K562 (cell line): ENCODE measurements around the gene PLEKHA7. TPM values are rescaled to one million over a fixed set of nuclear protein-coding genes. Genes with fewer than 3 reads are reported as not detected.

Experiments
- ATAC-seq: fragments of 200-7000 bp; cut with Tn5 transposase; 3 replicates; pipeline ENCODE4 v1.9.1; 2020; ENCODE audit warnings: moderate library complexity
- BruUV-seq: library from RNA; stranded (reverse); fragments of 400-500 nt; replicated peaks from 2 replicates; lab custom pipeline; 2021; lab: Mats Ljungman, UMichigan
- CTCF ChIA-PET: fragments of 300-600 bp; formaldehyde crosslinking; extraction: SDS; loops from one replicate; lab custom pipeline; 2021; ENCODE audit warnings: low intra/inter-chr PET ratio; lab: Yijun Ruan, JAX
- POLR2A ChIA-PET: fragments of 300-600, 350-650 bp; sonication (Branson Sonifier 250); formaldehyde crosslinking; extraction: SDS; loops from one replicate; lab custom pipeline; 2021; ENCODE audit warnings: antibody characterized with exemption, inconsistent platforms; lab: Yijun Ruan, JAX
- DNase-seq, 4 experiments: peaks; one replicate each; pipeline versions ENCODE4 v3.0.0 to v3.0.0-alpha.2; 2011 to 2018; ENCODE audit warnings: low spot score in 3 of 4, mixed read lengths in 3 of 4; ENCODE audit errors: extremely low read depth in 1 of 4
- FAIRE-seq: peaks from 2 replicates; lab custom pipeline; 2011; peaks lifted over from hg19 to GRCh38; lab: Jason Lieb, UNC
- H2AFZ ChIP-seq: 2 replicates; pipeline ENCODE4 v1.6.0; 2011; ENCODE audit warnings: low read depth, low read length, control low read depth, inconsistent platforms
- H3K27ac ChIP-seq: fragments of 200-600 bp; 3 replicates; pipeline ENCODE4 v1.8.0; 2011; ENCODE audit warnings: low read depth, mild to moderate bottlenecking, control low read depth, inconsistent platforms, low read length, moderate library complexity, mixed read lengths; ENCODE audit errors: extremely low read depth
- H3K27me3 ChIP-seq, 2 experiments: fragments of 300-600 bp in 1 of 2; 2 replicates in 1 of 2; 3 replicates in 1 of 2; pipeline versions ENCODE4 v1.6.0 to v1.8.0; 2011; ENCODE audit warnings: inconsistent platforms in 2 of 2, low read length in 2 of 2, mild to moderate bottlenecking in 1 of 2, mixed read lengths in 1 of 2, moderate library complexity in 1 of 2; ENCODE audit not compliant: control insufficient read depth in 2 of 2, insufficient read depth in 2 of 2
- H3K36me3 ChIP-seq: fragments of 300-600 bp; 3 replicates; pipeline ENCODE4 v1.8.0; 2011; ENCODE audit warnings: mild to moderate bottlenecking, low read length, inconsistent platforms; ENCODE audit not compliant: control insufficient read depth, insufficient read depth
- H3K4me1 ChIP-seq, 2 experiments: fragments of 200-600 bp in 1 of 2; replicated peaks in 1 of 2; 2 replicates in 1 of 2; 3 replicates in 1 of 2; pipeline versions ENCODE4 v1.5.1 to v1.8.0; 2011; ENCODE audit warnings: inconsistent platforms in 2 of 2, low read length in 2 of 2, mild to moderate bottlenecking in 1 of 2, mixed read lengths in 1 of 2, moderate library complexity in 1 of 2; ENCODE audit not compliant: control insufficient read depth in 2 of 2, insufficient read depth in 2 of 2
- H3K4me2 ChIP-seq: 2 replicates; pipeline ENCODE4 v1.6.1; 2011; ENCODE audit warnings: low read length, control low read depth, inconsistent platforms, mixed read lengths; ENCODE audit not compliant: insufficient read depth
- H3K4me3 ChIP-seq: fragments of 200-600 bp; sonication (generic), shearing (Covaris generic); 2 replicates; pipeline ENCODE4 v1.5.1; 2016; ENCODE audit warnings: control low read depth, inconsistent platforms
- H3K79me2 ChIP-seq: fragments of 200-600 bp; 3 replicates; pipeline ENCODE4 v1.8.0; 2011; ENCODE audit warnings: low read length, inconsistent platforms; ENCODE audit not compliant: control insufficient read depth, insufficient read depth
- H3K9ac ChIP-seq, 2 experiments: 2 replicates each; pipeline versions ENCODE4 v1.6.0 to v1.6.1; 2011; ENCODE audit warnings: low read depth in 2 of 2, low read length in 2 of 2, control low read depth in 1 of 2, inconsistent platforms in 1 of 2, mild to moderate bottlenecking in 1 of 2, mixed read lengths in 1 of 2; ENCODE audit not compliant: insufficient read depth in 1 of 2
- H3K9me1 ChIP-seq: one replicate; pipeline ENCODE4 v1.6.0; 2011; ENCODE audit warnings: inconsistent platforms, mild to moderate bottlenecking, low read length, moderate library complexity; ENCODE audit not compliant: control insufficient read depth, insufficient read depth
- H3K9me3 ChIP-seq: replicated peaks from 2 replicates; pipeline ENCODE4 v1.5.1; 2011; ENCODE audit warnings: low read depth, low read length, inconsistent platforms; ENCODE audit not compliant: control insufficient read depth, insufficient read depth
- H4K20me1 ChIP-seq: replicated peaks from 2 replicates; pipeline ENCODE4 v1.6.1; 2011; ENCODE audit warnings: low read length, inconsistent platforms, mixed read lengths; ENCODE audit not compliant: control insufficient read depth, insufficient read depth
- CREM ChIP-seq: IDR thresholded peaks from 2 replicates; pipeline ENCODE4 v1.6.1; 2014; ENCODE audit warnings: antibody characterized with exemption, low read depth
- DEAF1 ChIP-seq: fragments of 450-650 bp; formaldehyde crosslinking; IDR thresholded peaks from 2 replicates; pipeline ENCODE4 v1.4.0; 2020; ENCODE audit warnings: mild to moderate bottlenecking, moderate library complexity
- GABPB2 ChIP-seq: fragments of 250-450 bp; sonication (Bioruptor Pico); conservative IDR thresholded peaks from 2 replicates; pipeline ENCODE4 v1.5.1; 2021; ENCODE audit warnings: mild to moderate bottlenecking
- RAD21 ChIP-seq, 2 experiments: fragments of 250-450 bp in 1 of 2; fragments of 450-650 bp in 1 of 2; sonication (Bioruptor Pico) in 1 of 2; formaldehyde crosslinking in 1 of 2; IDR thresholded peaks in 1 of 2; conservative IDR thresholded peaks in 1 of 2; 2 replicates each; pipeline versions ENCODE4 v1.4.0 to v1.8.0; 2020 to 2022; ENCODE audit warnings: mild to moderate bottlenecking in 2 of 2, moderate library complexity in 1 of 2
- REST ChIP-seq, 2 experiments: fragments of 450-650 bp; formaldehyde crosslinking in 1 of 2; IDR thresholded peaks; 2 replicates each; pipeline versions ENCODE4 v1.4.0 to v1.6.1; 2014 to 2020; ENCODE audit warnings: mild to moderate bottlenecking in 2 of 2, borderline replicate concordance in 1 of 2, low read depth in 1 of 2
- SMC3 ChIP-seq: conservative IDR thresholded peaks from 2 replicates; pipeline ENCODE4 v1.6.1; 2011; ENCODE audit warnings: low read depth, low read length, improper control_type of control experiment; ENCODE audit not compliant: insufficient read depth
- STAG1 ChIP-seq: sonication (generic); formaldehyde crosslinking; IDR thresholded peaks from 2 replicates; pipeline ENCODE4 v1.5.0; 2020; ENCODE audit warnings: missing genetic modification reagents, borderline replicate concordance
- TEAD1 ChIP-seq, 2 experiments: fragments of 450-650 bp in 1 of 2; sonication (generic) in 1 of 2; formaldehyde crosslinking; IDR thresholded peaks; 2 replicates each; pipeline versions ENCODE4 v1.4.0 to v1.8.0; 2020 to 2022; ENCODE audit warnings: mild to moderate bottlenecking in 2 of 2, missing genetic modification reagents in 1 of 2
- ZNF75A ChIP-seq: fragments of 450-650 bp; formaldehyde crosslinking; IDR thresholded peaks from 2 replicates; pipeline ENCODE4 v1.4.0; 2020; ENCODE audit warnings: mild to moderate bottlenecking
- WGBS: fragments of 100-300 bp; shearing (Covaris generic); methylation state at CpG from one replicate; pipeline ENCODE4 v1.1.6; 2016; ENCODE audit warnings: low coverage, mixed read lengths; ENCODE audit not compliant: insufficient coverage; ENCODE audit errors: missing lambda C conversion rate; 5-methylcytosine and 5-hydroxymethylcytosine counted together
- in situ Hi-C: fragments of 300-500 bp; cut with MboI; formaldehyde crosslinking; loops from 4 replicates; pipeline ENCODE4 v1.15.0; 2018; ENCODE audit warnings: inconsistent platforms, mixed read lengths
- intact Hi-C: fragments of 100-400 bp; cut with micrococcal nuclease; formaldehyde crosslinking; loops from 2 replicates; pipeline ENCODE4 v1.14.2; 2022
- polyA plus RNA-seq, 8 experiments: library from polyadenylated mRNA; depleted of rRNA in 4 of 8; stranded (reverse) in 5 of 8; unstranded in 3 of 8; fragments of >200 nt; fragmentation: Nextera tagmentation in 2 of 8; fragmentation: Illumina TruSeq in 1 of 8; extraction: Ambion mirVana in 2 of 8; extraction: Trizol in 1 of 8; gene quantifications; 2 replicates each; pipeline versions ENCODE4 v1.2.1 to v1.2.3, GENCODE V29; 2011 to 2014; ENCODE audit warnings: inconsistent platforms in 1 of 8, missing spikeins in 1 of 8
- total RNA-seq, 7 experiments: library from RNA; depleted of rRNA in 6 of 7; stranded (reverse); fragments of >200 nt in 6 of 7; fragmentation: Illumina TruSeq in 2 of 7; extraction: Trizol in 2 of 7; gene quantifications; 2 replicates each; pipeline versions ENCODE4 v1.2.1 to v1.2.3, GENCODE V29; 2011 to 2021; ENCODE audit warnings: low replicate concordance in 1 of 7

PLEKHA7 gene
- total and polyA plus RNA-seq, 9 of the 15 experiments (the other 6 are each of a cell fraction or from before 2014, with no cell fraction given): 0.06 to 0.77 (median 0.20) TPM; not detected in 1

GRCh38 chr11:16785520-16786128 is 228.6 kb downstream of the PLEKHA7 start:
- H3K9ac ChIP-seq: no peak overlapping the region
- FAIRE-seq (peak; percentile 94), ATAC-seq (peak; percentile 85), DNase-seq (peak; percentile 75 to 78 (median 76))
- H3K79me2 ChIP-seq: no peaks in the 10 kb centered on the region
- no peak overlapping the region for H2AFZ ChIP-seq
- H3K4me1 ChIP-seq: peaks cover 0 to 6% of the 10 kb centered on the region in 2 experiments; a peak in 1 of 5 replicates
- peaks cover 11% of the 10 kb centered on the region; the same call in 1 of the 2 replicates for H4K20me1 ChIP-seq
- ChIA-PET POLR2A (interaction anchor here (1.0 kb wide), 1 partner anchor 292 kb away, joined by 5 read pairs; the partner anchor contains the start of gene RPS13), CTCF (interaction anchor here (1.5 kb wide), 1 partner anchor 98 kb away, joined by 5 read pairs; no protein-coding TSS in a partner anchor)
- peaks cover 4% of the 10 kb centered on the region for H3K9me1 ChIP-seq
- no TSS peak for BruUV-seq
- H3K27ac ChIP-seq: no peak overlapping the region
- intact Hi-C loops: loop anchor here (5.0 kb wide), 1 partner anchor 37 kb away; no protein-coding TSS in a partner anchor
- peaks cover 8 to 30% of the 10 kb centered on the region in 2 experiments; a peak in 4 of 5 replicates for H3K27me3 ChIP-seq
- in situ Hi-C loops: loop anchor here (10.0 kb wide), 1 partner anchor 279 kb away; no protein-coding TSS in a partner anchor
- no peaks in the 10 kb centered on the region for H3K36me3 ChIP-seq
- 0% methylated on average over 7 of the region's 7 CpGs for WGBS
- H3K9me3 ChIP-seq: no peaks in the 10 kb centered on the region
- no peak overlapping the region for H3K4me2 ChIP-seq
- H3K4me3 ChIP-seq: no peak overlapping the region
- TF ChIP-seq CREM (peak; percentile 53), TEAD1 (CRISPR knock-in tag; IDR thresholded peaks at IDR 0.05) (0 out of 4 replicates have a peak, but pooled peaks of 1 of the 2 experiments have one; percentile 22), DEAF1 (peak; percentile 45; the same call in 1 of the 2 replicates), REST (IDR thresholded peaks at IDR 0.05; ENCODE audit: borderline replicate concordance) (peak; percentile 38; the same call in 1 of the 2 replicates), REST (CRISPR knock-in tag; IDR thresholded peaks at IDR 0.05; ENCODE audit: low read depth) (no peak), SMC3 (peak; percentile 75), GABPB2 (CRISPR knock-in tag) (no peak), ZNF75A (CRISPR knock-in tag) (no peak), RAD21 (CRISPR knock-in tag; conservative IDR thresholded peaks at IDR 0.05 in 1 of 2, IDR thresholded peaks at IDR 0.05 in 1 of 2) (peak; percentile 65 to 80), STAG1 (CRISPR knock-in tag) (peak; percentile 23; the same call in 1 of the 2 replicates)
